ENCODE results near the gene SH2D2A.

Gene SH2D2A

DNA sequence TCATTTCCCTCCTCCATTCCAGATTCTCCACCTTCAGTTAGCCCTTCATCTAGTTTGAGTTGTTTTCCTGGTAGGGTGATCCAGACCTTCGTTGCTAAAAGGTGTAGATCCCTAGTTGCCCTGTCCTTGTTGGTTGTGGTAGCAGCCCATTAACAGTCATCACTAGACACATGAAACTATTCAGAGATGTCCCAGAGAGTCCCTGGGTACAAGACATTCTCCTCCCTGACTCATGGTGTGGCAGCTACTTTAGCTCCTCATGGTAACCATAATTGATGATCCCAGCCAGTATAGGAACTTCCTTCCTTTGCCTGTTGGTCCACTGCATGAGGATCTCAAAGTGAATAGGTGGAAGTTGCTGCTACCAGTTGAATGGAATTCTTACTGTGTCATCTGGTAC, 6.0 kb upstream of the SH2D2A start:
- no peak for DNase-seq

DNA sequence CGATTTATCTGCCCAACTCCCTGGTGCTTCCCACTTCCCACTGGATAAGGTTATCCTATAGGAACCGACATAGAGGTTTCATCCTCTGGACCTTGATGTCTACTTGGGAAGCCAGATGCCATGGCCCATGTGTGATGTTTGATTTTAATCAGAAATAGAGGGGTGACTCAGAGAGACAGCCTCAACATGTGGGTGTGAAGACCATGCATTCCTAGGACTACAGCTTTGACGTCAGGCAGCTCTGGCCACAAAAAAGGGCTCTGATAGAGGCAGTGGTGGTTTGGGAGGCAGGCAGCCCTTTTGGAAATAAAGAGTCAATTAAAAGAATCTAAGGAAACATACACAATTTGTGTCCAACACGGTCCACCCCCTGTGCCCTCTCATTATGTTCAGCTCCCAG, 5.2 kb upstream of the SH2D2A start:
- DNase-seq = no peak

DNA sequence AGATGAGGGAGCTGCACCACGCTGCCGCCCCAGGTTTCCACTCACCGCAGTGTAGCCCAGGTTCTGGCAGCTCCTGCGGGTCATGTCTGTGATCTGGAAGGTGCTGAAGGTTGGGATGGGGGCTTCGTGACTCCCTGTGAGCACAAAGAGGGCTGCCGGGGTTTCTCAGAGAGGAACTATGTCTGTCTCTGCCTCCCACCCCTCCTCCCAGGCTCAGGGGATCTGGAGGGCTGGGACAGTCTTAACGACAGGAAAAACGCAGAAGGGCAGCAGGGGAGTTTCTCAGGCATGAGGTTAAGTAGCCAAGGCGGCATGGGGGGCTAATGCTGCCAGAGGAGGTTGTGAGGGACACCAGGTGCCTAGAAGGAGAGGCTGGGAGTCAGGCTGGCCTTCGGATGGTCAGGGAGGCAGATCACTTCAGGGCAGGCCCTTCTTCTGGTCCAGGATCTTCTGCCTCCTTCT, 656 bp downstream of the SH2D2A start:
- no peak for DNase-seq

DNA sequence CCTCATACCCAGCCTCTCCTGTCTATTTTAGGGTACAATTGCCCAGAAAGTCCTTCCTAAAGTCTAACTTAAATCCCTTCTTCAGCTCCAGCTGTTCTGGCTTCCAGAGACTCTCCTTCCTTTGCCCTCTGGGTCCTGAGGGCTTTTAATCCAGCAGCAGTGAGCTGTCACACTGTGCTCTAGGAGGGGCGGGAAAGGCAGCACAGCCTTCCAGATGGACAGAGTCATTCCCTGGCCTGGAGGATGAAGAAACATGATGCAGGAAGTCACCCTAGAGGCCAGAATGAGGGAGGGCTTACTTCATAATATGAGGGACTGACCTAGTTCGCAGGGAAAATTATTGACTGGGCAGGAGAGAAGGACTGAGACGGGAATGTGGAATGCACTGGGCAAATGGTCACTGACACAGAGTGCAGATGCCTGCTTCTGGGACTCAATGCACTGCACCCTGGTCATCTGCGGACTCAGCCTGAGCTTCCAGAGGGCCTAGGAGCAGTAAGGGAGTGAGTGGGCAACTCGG, 1.3 kb downstream of the SH2D2A start:
- no peak for DNase-seq

DNA sequence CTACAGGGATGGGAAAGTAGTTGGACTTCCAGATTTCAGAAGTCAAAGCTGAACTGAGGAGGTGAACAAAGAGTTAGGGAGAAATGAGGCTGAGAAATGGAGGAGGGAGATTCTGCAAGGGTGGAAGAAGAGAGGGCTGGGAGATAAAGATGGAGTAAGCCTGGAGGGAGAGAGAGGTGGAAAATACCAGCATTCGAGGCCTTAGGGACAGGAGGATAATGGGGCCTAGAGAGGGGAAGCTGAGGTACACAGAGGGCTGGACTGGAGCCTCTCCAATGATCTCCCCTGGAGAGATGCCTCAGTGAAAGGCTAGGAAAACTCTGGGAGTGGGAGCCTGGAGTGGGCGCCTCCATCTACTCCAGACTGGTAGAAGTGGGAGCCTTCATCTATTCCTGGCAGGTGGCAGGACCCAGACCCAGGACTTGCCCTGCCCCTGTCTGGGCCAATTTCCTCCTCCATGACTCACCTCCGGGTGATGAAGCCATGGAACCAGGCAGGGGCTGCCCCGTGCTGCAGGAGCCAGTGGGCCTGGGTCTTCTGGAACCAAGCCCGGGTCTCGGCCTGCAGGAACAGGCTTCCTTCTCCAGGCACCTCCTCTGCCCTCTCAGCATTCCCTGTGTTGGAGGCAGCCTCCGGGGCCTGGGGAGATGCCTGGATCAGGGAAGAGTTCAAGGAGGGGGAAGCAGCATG, 1.9 kb downstream of the SH2D2A start:
- DNase-seq = no peak

DNA sequence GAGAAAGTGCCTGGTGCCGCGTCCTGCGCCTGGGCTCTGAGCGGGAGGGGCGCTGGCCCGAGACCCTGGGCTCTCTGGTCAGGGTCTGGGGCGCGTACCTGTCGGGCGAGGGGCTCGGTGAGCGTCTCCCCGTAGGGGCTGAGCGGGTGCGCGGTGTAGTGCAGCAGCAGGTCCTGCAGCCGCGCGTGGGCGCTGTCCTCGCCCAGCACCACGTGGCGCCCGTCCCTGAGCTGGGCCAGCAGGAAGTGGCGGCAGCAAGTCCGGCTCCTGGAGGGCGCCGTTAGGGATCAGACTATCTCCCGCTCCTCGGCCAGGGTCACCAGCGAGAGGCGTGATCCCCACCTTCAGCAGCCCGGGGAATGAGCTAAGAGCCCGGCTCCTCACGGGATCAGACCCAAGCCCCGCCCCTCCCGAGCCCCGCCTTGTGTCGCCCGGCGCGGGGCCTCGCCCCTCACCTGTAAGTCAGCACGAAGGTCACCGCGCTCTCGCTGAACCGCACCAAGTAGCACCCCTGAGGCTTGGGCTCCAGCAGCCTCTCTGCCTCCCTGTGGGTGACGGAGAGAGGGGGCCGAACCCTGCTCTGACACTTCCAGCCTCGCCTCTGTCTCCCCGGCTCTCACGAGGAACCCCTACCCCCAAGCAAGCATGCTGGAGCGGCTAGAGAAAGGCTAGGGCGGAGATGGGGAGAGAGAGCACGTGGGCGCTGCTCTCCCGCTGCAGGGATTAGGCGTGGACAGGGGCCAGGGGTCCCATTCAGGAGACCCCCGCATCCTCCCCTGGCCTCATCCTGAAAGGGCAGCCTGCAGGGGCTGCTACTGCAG, 2.7 kb downstream of the SH2D2A start:
- DNase-seq = peak; percentile 72

DNA sequence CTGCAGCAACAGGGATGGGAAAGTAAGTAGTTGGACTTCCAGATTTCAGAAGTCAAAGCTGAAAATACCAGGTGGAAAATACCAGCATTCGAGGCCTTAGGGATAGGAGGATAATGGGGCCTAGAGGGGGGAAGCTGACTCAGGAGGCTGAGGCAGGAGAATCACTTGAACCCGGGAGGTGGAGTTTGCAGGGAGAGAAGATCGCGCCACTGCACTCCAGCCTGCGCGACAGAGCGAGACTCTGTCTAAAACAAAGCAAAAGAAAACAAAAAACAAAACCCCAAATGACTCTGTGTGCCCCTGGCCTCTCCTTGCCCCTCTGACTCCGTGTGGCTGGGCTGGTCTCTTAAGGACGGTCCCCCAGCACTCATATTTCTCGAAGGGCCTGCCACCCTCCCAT, 3.4 kb downstream of the SH2D2A start:
- DNase-seq = no peak

DNA sequence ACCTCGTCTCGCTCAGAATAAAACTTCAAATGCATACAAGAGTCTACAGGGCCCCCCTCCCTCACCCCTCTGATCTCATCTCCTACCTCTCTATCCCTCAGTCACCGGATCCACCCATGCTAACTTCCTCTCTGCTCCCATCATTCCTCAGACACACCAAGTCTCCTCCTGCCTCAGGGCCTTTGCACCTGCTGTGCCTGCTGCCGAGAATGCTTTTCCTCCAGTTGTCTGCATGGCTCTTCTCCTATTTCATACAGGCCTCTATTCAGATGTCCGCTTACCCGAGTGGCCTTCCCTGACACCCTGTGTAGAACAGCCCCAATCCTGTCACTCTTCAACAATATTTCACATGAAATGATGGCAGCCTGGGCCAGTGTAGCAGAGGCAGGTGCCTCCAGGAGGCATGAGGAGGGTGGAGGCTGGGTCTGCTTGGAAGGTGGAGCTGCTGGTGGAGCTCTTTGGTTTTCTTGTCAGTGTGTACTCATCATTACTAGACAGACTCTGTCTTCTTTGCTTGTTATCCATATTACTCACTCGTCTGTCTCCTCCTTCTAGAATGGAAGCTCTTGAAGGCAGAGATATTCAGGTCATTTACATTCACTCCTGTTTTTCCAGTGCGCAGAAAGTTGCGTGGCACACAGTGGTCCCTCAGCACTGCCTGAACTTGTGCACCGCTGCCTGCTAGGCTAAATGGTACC, 4.2 kb downstream of the SH2D2A start:
- no peak for DNase-seq

DNA sequence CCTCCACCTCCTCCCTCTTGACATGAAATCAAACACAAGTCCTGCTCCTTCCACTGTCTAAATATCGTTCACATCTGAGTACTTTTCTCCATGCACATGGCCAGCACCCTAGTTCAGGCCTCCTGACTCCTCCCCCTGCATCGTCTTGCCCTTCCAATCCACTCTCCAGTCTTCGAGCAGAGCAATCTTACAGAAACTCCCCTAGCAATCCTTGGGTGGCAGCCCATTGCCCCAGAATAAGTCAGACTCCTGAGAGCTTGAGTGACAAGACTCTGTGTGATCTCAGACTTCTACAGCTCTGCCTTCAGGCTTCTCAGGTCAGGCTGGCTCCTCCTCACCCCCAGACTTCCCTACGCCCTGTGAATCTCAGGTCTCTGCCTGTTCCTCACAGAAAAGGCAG, 5.5 kb downstream of the SH2D2A start:
- no peak for DNase-seq

DNA sequence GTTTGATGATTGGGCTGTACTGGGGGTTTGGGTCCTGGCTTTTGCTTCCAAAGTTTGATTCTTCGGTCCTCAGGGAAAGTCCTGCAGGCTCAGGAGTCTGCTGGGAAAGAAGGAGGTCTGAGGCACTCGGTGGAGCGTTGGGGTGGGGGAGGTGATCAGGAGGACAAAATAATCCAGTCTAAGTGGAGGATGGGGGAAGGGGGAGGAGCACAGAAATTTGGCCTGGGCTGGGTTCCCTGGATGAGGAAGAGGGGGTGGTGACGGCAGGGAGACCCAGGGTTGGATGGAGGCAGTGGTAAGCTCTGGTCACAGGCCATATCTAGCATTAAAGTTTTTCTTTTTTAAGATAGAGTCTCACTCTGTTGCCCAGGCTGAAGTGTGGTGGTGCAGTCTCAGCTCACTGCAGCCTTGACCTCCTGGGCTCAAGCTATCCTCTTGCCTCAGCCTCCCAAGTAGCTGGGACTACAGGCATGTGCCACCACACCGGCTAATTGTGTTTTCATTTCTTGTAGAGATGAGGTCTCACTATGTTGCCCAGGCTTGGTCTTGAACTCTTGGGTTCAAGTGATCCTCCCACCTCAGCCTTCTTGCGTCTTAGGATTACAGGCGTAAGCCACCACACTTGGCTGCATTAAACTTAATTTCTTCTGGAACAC, 6.8 kb downstream of the SH2D2A start:
- DNase-seq = no peak

DNA sequence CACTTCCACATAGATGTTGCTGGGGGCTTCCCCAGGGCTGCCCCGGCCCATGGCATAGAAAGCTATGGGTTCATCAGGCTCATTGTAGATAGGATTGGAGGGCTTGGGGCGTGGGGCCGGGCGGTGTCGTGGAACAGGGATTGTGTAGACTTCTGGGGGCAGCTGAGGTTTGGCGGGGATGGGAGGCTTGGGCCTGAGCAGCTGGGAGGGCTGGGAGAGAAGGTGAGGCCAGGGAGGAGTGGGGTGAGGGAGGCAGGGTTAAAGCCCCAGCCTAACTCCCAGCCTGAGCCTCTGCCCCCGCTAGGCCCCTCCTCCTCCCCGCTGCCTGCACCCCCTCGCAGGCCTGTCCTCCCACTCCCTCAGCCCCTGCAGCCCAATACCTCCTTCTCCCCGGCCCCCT, 7.4 kb downstream of the SH2D2A start:
- DNase-seq = no peak

DNA sequence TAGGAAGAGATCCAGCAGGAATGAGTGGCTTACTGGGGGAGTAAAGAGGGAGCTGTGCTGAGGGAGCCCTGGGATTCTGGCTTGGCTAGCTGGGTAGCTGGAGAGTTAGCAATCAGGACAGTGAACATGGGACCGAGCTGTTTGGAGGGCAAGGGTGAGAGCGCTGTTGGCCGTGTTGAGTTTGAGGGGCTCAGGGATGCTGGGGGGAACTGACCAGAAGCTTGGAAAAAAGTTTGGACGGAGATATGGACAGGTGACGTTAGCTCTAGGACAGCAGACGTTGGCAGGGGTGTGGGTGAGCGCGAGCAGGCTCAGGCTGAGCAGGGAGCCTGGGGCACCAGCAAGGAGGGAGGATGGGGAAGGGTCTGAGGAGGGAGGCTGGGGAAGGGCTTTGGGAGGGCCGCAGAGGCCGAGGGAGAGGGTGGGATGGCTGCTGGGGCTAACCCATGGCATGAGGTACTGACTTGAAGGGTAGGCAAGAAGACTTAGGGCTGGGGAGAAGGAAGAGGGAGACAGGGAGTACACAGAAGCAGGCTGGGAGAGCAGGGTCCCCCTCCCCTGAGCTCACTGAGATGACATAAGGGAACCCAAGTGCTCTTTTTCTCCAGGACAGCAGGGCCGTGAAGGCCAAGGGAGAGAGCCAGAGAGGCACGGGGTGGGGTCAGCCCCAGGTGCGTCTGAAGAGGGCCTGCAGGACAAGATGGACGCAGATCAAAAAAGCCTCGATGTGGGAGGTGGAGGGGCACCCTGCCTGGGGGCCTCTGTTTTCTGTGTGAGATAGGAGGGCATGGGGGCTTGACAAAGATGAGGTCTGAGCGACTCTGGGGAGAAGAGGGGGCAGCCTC, 8.2 kb downstream of the SH2D2A start:
- no peak for DNase-seq

DNA sequence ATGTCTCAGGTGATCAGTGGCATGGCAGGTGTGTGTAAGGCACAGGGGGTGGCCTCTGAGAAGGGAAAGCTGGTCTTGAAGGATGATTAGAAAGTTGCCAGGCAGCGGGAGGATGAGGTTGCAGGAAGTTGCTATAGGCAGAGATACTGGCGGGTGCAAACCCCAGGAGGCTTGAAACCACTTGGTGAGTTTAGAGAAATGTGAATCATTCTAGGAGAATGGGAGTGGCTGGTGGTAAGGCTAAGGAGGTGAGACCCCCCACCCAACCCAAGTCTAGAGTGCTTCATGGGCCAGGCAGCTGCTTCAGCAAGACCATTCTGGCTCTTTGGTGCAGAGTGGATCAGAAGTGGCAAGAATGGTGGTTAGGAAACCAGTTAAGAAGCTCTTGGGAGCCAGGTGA, 9.0 kb downstream of the SH2D2A start:
- DNase-seq = no peak

DNA sequence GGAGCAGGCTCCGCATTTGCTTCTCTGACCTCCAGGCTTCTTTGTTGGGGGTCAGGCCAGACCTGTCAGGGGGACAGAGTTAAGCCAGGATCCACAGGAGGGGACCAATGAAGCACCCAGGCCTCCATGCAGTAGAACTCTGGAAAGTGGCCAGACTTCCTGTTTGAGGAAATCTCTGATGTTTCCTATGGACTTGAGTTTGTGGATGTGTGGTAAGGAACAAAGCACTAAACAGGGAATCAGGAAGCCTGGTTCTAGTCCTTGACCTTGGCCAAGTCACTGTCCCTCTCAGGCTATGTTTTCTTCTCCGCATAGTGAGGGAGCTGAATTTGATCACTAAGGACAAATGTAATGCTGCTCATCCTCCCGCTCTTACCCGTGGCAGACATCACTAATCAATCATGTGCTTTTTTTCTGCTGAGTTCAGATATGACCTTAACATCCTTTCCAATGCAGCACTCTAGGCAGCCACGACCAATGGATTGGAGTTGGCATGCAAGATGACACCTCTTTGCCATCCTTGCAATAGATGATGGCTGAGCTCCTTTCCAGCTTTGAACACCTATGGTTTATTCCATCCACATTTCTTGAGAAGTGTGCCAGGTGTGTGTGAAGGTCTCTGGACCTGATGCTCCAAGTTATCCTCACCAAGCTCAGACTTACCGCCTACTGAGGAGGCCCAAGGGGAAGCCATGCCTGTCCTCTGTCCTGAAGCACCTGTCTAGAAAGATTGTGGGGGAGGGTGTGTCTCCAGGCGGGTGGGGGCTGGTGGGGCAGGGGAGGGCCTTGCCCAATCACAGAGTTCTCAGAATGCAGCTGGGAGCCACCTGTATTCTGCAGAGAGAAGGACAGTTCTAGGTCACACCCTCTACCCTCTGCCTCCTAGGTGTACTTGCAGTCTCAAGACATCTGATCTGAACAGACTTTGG, 9.9 kb downstream of the SH2D2A start:
- DNase-seq = no peak

DNA sequence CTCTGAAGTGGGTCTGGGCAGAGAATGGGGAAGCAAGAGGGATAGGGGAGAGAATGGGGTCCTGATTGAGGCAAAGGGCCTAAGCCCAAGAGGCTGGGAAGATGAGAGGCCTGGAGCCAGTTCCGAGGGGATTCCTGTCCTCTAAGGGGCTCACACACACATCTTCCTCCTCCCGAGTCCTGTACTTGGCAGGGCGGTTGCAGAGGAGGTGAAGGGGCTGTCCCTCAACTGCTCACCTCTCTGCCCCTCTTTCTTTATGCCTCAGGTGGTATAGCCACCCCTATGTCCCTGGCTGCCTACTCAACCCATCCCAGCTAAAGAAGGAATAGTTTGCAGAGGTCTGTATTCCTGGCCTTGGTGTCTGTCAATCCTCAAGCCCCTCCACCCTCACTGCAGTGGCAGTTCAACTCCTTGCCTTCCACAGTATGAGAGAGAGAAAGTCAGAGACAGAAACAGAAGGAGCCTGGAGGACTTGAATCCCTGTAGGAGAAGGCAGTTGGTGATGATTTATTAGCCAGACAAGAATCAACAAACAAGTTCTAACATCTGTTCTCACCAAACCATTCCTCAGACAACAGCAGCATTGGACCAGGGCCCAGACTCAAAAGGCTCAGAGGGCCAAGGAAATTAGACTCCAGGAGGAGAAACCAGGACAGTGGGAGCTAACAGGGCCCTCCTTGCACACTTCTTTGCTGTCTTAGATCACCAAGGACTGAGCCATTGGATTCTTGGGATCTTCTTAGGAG, 10.7 kb downstream of the SH2D2A start:
- no peak for DNase-seq

DNA sequence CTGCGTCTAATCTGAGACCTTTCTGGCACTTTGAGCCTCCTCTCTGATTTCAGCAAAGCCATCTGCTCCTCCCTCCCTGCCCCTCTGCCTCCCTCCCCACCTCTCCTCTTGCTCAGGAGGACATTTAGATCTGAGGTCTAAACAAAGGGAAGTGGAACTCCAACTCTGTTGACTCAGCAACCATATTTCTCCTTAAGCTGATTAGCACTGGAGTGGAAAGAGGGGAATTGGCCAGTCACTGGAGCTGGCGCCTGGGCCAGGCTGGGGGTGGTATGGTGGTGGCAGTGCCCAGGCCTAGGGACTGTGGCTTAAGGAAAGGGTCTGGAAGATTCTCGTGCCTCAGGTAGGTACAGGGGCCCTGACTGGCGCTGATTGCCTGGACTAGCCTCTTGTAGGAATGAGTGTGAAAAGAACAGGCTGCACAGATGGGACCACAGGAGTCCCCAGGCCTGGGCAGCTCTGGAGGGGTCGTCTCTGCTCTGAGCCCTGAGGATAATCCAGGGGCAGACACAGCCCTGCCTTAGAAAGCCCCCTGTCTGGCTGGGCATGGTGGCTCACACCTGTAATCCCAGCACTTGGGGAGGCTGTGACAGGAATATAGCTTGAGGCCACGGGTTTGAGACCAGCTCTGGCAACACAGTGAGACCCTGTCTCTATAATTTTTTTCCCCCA, 11.9 kb downstream of the SH2D2A start:
- peak; percentile 38 for DNase-seq

DNA sequence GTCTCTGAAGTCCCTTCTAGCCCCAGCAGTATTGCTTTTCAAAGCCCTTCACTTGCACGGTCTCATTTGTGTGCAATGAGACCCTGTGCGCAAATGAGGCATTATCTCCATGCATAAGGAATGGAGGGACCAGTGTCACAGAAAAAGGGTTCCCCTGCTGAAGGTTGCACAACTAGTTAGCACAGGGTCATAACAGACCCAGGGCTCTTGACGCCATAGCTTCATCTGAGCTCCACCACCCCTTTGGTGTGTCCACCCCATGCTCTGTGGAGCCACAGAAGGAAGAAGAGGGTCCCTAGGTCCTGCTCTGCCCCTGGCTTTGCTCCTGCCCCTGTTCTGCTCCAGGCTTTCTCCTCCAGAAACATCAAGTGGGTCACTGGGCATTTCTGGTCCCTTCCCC, 12.6 kb downstream of the SH2D2A start:
- no peak for DNase-seq

DNA sequence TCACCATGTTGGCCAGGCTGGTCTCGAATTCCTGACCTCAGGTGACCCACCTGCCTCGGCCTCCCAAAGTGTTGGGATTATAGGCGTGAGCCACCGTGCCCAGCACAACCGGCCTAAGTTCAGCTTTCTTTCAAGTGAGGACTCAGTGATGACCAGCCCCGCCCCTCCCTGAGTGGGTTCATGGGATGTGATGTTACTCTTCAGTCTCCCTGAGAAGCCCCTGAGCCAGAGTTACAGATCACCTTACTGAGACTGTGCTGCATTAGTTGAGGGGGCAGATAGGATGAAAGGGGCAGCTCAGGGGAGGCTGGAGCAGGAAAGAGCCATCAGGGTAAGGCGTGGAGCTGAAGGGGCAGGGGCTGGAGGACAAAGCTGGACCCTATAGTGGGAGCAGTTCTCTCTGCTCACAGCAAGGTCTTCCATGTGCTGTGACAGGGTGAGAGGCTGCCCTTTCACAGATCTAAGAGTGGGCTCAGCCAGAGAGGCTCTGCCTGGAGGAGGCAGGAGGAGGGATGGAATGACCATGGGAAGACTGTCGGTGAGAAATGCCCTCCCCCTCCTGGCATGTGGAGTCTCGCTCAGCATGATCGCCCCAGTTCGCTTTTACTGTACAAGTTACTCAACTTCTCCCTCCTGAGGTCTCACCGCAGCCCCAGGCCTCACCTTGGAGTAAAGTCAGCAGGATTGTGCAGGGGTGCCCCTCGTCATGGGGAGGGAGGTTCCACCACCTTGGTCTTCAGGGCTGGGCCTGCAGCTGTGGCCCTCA, 13.4 kb downstream of the SH2D2A start:
- DNase-seq = no peak

DNA sequence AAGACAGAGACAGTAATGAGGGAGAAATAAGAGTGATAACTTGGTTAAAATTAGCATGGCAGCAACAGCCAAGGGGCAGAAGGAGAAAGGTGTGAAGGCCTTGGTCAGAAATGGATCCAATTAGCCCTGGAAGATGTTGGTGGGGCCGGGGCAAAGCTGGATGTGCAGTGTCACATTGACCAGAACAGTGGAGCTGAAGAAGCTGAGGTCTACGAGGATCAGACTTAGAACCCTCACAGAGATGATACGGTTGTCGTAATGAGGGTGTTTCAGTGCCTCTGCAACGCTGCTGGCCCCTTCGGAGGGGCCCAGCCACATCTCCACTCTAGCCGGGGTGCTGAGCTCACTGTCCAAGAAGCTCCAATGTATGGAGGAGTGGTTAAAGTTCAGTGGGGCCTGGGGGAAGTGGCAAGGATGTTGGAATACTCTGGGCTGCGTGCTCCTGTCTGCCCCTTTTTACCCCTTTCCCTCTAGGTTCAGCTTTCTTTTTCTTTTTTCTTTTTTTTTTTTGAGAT, 14.2 kb downstream of the SH2D2A start:
- DNase-seq = no peak

Data from hematopoietic multipotent progenitor cell treated with erythropoietin and hydrocortisone succinate and interleukin-3 and kit ligand, for 6 days (in vitro differentiated cells).